HG03066 (cell line): ENCODE results near the gene CALY.

Experiments
- ATAC-seq: cut with Tn5 transposase; IDR thresholded peaks from one replicate; pipeline ENCODE4 v1.9.1; 2021; ENCODE audit warnings: low read depth; ENCODE audit not compliant: unreplicated experiment

The CALY gene

GRCh38 chr10:133314911-133315310, 21.8 kb downstream of the CALY start:
- ATAC-seq, result no peak

DNA sequence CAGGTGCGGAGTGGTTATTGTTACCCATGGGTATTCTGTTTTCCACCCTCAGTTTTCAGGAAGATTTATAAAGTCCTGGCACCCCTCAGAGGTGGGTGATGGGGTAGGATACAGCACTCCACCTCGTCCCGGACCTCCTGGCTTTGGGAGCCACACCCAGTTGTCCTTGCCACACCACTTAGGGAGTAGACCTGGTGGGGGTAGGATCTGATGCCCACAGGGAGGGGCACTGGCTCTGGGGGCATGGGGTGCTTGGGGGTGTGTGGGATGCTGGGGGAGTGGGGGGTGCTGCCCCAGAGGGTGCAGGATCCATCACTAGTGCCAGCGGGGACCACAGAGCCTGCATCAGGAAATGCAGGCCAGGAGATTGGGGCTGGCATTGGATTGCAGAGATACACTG, 23.5 kb downstream of the CALY start:
- no peak for ATAC-seq

- ATAC-seq, result no peak
Measured at GRCh38 chr10:133312769-133313145, 23.9 kb downstream of the CALY start.

GRCh38 chr10:133312016-133312768, 24.5 kb downstream of the CALY start:
- ATAC-seq, result no peak

- no peak for ATAC-seq
Measured at GRCh38 chr10:133311570-133311969, 25.1 kb downstream of the CALY start.

DNA sequence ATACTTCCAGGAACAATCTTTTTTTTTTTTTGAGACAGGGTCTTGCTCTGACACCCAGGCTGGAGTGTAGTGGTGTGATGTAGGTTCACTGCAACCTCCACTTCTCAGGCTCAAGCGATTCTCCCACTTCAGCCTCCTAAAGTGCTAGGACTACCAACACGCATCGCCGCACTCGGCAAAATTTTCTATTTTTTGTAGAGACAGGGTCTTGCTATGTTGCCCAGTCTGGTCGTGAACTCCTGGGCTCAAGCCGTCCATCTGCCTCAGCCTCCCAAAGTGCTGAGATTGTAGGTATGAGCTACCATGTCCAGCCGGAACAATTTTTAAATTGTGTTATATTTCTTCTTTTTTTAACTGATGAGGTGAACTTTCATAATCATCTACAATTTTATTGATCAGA, 25.9 kb downstream of the CALY start:
- no peak for ATAC-seq

GRCh38 chr10:133310399-133310755, 26.3 kb downstream of the CALY start:
- no peak for ATAC-seq

DNA sequence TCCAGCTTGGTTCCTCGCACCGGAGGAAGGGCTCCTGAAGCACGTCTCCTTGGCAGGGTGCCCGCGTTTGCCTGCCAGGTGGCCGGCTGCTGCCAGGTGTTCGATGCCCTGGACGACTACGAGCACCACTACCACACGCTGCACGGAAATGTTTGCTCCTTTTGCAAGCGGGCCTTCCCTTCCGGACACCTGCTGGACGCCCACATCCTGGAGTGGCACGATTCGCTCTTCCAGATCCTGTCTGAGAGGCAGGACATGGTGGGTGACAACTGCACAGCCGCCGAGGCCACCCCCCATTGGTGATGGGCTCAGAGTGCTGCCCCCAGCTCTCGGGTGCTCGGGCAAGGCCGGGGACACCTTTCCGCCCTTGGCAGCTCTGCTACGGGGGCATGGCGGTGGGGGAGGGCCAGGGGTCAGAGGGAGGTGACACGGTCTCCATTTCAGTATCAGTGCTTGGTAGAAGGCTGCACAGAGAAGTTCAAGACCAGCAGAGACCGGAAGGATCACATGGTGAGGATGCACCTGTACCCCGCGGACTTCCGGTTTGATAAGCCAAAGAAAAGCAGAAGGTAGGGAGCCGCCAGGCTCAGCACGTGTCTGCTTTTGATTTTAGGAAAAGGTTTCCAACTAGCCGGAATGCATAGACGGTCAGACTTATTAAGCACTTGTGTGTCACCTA, 26.8 kb downstream of the CALY start:
- no peak for ATAC-seq

DNA sequence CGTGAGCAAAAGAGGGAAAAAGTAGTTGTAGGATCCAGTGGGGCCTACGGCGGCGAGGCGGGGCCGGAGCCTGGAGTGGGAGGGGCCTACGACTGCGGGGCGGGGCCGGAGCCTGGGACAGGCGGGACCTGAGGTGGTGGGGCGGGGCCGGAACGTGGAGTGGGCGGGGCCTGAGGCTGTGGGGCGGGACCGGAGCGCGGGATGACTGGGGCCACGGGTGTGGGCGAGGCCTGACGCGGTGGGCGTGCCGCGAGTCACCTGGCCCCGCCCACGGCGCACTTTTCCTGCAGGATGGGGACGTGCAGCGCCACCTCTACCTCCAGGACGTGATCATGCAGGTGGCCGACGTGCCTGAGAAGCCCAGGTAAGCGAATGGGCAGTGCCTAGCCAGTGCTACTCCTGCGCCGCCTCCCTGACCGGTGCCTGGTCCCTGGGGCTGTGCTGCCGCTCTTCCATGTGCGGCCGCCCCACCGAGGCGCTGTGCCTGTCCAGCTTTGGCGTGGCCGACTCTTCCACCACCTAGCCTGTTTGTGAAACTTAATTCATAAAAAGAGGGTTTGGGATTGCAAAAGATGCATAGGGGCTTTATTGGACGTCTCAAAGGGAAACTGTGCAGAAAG, 27.5 kb downstream of the CALY start:
- peak; percentile 69 for ATAC-seq

DNA sequence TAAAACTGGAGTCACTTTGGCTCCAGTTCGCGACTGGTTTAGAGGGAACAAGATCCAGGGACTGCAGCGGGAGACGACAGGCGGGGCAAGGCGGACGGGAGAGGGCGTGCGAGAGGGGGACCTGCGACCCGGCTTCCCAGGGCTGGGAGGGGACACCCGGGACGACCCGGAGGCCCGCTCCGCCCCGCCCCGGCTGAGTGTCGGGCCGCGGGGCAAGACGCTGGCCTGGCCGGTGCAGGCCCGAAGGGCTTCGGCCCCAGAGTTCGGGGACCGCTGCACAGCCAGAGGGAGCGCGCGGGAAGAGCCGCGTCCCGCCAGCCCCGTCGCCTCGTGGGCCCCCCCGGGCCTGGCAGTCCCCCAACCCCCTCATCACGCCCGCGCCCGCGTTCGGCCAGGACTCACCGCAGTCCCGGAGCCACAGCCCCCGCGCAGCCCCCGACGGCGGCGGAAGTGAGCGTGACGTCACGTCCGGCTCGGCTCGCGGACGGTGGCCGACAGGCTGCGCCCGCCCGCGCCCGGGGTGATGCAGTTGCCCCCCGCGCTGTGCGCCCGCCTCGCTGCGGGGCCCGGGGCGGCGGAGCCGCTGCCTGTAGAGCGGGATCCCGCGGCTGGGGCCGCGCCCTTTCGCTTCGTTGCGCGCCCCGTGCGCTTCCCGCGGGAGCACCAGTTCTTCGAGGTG, 28.1 kb downstream of the CALY start, which contains the start of the genes TUBGCP2 and ZNF511:
TUBGCP2 (minus strand) TSS at position 452 of the 679 bp plus-strand sequence. CDS start 5,931 bp downstream, outside the sequence.
ZNF511 (plus strand) TSS at position 494 of the 679 bp plus-strand sequence; CDS start at position 524, 30 bp downstream.
- ATAC-seq, result peak; percentile 69

DNA sequence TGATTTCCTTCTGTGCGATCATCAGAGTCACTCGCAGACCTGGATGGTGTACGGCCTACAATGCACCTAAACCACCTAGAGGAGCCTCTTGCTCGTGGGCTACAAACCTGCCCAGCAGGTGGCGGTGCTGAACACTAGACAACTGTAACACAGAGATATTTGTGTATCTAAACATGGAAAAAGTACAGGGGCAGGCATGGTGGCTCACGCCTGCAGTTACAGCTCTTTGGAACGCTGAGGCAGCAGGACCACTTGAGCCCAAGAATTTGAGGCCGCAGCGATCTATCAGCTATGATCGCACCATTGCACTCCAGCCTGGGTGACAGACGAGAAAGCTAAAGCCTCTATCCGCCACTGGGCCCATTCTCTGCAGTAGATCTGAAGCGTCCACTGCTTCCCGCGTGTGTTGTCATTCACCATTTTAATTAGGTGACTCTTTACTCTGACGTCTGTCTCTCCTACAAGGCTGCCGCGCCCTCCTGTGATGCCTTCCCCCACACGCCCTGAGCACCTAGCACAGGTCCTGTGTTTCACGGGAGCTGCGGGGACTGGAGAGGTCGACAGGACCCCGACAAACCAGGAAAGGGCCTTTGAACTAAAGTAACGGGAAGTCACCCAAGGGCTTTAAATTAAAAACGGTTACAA, 28.8 kb downstream of the CALY start:
- ATAC-seq, result peak; percentile 48

DNA sequence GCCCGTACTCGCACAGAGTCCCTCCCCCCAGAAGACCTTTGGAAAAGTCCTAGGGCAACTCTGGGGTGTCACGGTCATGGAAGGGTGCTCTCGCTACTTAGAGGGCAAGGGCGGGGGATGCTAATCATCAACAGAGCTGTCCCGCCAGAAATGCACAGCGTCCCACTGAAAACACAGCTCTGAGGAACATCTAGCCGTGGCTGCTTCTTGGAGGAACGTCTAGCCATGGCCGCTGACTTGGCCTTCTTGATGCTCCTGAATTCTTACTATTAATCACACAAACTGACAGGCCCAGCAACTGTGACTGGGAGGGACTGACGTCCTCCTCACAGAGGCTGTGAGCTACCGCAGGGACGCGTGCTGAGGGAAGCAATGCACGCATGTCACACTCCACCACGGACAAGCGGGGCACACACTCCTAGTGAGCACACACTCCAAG, 29.7 kb downstream of the CALY start:
- ATAC-seq, result no peak

- ATAC-seq, result no peak
Measured at GRCh38 chr10:133306097-133306476, 30.6 kb downstream of the CALY start.

DNA sequence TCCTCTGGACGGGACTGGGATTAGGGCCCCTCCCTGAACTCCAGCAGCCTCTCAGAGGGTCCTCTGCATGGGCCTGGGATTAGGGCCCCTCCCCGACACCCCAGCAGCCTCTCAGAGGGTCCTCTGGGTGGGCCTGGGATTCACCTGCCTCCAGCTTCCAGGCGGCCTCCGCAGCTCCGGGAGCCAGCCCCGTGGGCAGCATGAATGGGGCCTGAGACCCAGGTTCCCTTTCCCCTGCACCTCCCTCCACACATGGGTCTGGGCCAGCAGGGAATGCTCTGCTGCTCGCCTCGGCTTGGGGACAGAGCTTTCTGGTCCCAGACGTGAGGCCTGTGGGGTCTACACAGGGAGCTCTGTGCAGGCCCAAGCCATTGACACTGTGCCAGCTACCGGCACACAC, 33.5 kb downstream of the CALY start:
- no peak for ATAC-seq

DNA sequence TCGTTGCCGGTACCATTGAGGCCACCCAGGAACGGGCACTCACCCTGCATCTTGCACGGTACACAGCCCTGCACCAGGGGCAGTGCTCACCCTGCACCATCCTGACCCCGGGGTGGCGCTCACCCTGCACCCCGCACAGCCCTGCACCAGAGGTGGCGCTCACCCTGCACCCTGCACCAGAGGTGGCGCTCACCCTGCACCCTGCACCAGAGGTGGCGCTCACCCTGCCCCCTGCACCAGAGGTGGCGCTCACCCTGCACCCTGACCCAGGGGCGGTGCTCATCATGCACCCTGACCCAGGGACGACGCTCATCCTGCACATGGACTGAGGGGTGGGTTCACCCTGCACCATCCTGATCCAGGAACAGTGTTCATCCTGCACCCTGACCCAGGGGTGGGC, 34.5 kb downstream of the CALY start:
- ATAC-seq, result no peak

- no peak for ATAC-seq
Measured at GRCh38 chr10:133299738-133300137, 37.0 kb downstream of the CALY start.

DNA sequence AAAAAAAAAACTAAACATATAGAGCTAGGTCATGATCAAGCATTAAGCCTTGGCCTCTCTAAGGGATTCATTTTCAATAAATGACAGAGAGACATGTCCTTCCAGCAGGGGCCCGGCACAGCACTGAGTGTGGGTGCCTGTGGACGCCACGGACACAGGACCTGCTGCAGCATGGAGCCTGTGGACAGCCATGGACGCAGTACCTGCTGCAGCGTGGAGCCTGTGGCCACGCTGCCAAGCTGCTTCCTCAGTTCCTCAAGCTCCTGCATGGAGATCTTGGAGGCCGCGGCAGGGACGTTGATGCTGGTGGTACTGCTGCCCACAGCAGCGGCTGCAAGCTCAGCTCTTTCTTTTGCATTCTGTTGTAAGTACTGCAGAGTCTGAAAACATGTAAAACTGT, 37.5 kb downstream of the CALY start:
- no peak for ATAC-seq

DNA sequence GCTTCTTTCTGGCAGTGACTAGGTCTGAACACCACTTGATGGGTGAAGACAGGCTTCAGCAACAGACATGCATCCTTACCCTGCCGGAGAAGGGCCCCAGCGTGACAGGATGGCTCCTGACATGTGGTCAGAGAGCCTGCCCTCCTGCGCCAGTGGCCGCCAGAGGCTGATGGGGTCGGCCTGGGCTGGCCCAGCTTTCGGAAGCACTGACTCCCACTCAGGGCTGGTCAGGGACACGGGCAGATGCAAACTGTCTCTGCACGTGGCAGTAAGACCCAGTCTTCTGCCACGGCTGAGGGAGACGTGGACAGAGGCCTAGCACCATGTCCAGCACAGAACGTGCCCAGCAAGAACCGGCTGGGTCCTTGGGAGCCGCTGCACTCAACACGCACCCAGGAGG, 38.2 kb downstream of the CALY start:
- no peak for ATAC-seq

GRCh38 chr10:133297504-133297903, 39.2 kb downstream of the CALY start:
- no peak for ATAC-seq

DNA sequence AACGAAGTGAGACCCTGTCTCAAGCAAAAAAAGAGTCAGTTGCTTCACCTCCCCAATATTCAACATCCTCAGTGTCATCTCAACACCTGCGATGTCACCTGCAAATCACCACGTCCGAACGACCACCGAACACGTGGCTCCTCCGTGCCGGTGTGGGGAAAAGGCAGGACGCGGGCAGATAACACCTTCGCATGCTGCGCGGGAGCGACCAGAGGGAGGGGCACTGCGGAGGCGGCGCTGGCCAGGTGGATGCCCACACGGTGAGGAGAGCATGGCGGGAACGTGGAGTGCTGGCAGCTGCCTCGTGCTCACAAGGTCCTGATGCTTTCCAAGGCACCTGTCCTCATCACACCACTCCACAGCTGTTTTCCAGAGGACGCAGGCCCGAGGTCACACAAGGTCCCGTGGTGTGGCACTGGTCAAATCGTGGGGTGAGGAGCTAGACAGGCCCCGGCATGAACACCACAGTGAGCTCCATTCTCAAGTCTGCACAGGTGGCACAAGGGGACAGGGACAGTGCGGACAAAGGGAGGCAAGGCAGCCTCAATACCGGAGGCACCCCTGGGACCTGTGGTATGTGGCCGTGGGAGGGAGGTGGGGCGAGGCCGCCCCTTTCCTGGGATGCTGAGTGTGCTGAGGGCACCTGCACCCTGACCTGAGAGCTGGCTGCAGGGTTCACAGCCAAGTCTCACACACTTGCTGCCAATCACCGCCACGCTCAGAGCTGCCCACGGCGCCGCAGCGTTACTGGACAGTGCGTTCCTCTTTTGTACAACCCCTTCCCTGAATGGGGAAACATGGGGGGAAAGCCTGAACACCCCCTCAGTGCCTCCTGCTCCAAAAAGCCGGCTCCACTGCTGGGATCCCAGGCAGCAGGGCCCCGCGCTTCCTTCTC, 41.0 kb downstream of the CALY start:
- no peak for ATAC-seq
